A673 (cell line): Measurements from ENCODE around the gene ATF6.

Experiments
- EZH2 ChIP-seq: fragments of 200-600 bp; sonication (generic); IDR thresholded peaks from 2 replicates; pipeline ENCODE4 v1.6.1; 2017; ENCODE audit warnings: borderline replicate concordance, low read depth, mild to moderate bottlenecking, mixed read lengths, antibody characterized with exemption, low read length; ENCODE audit not compliant: poor library complexity, severe bottlenecking
- TF ChIP-seq, protein P1 (sequence below): fragments of 300-800, 200-600 bp; sonication (generic); conservative IDR thresholded peaks from 2 replicates; pipeline ENCODE4 v1.5.1; 2017; ENCODE audit warnings: low read depth, mild to moderate bottlenecking, antibody characterized with exemption, low read length, moderate library complexity, mixed read lengths

DNA sequence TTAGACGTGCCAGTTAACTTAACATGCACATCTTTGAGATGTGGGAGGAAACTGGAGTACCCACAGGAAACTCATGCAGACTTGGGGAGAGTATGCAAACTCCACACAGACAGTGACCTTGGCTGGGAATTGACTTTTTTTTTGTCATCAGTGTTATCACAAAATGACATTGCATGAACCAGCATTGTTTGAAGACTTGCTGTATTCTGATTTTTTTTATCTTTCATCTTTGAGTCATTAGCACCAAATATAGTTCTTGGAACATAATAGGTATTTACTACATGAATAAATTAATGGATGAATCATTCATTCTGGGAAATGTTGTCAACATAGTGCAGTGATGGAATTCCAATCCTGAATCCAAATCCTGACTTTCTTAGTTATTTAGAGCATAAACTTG, 77.0 kb downstream of the ATF6 start:
- TF ChIP-seq EZH2: no peak
- TF ChIP-seq, protein P1, sequence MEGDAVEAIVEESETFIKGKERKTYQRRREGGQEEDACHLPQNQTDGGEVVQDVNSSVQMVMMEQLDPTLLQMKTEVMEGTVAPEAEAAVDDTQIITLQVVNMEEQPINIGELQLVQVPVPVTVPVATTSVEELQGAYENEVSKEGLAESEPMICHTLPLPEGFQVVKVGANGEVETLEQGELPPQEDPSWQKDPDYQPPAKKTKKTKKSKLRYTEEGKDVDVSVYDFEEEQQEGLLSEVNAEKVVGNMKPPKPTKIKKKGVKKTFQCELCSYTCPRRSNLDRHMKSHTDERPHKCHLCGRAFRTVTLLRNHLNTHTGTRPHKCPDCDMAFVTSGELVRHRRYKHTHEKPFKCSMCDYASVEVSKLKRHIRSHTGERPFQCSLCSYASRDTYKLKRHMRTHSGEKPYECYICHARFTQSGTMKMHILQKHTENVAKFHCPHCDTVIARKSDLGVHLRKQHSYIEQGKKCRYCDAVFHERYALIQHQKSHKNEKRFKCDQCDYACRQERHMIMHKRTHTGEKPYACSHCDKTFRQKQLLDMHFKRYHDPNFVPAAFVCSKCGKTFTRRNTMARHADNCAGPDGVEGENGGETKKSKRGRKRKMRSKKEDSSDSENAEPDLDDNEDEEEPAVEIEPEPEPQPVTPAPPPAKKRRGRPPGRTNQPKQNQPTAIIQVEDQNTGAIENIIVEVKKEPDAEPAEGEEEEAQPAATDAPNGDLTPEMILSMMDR: no peak
